ENCODE results near the gene FKBP8.

DNA sequence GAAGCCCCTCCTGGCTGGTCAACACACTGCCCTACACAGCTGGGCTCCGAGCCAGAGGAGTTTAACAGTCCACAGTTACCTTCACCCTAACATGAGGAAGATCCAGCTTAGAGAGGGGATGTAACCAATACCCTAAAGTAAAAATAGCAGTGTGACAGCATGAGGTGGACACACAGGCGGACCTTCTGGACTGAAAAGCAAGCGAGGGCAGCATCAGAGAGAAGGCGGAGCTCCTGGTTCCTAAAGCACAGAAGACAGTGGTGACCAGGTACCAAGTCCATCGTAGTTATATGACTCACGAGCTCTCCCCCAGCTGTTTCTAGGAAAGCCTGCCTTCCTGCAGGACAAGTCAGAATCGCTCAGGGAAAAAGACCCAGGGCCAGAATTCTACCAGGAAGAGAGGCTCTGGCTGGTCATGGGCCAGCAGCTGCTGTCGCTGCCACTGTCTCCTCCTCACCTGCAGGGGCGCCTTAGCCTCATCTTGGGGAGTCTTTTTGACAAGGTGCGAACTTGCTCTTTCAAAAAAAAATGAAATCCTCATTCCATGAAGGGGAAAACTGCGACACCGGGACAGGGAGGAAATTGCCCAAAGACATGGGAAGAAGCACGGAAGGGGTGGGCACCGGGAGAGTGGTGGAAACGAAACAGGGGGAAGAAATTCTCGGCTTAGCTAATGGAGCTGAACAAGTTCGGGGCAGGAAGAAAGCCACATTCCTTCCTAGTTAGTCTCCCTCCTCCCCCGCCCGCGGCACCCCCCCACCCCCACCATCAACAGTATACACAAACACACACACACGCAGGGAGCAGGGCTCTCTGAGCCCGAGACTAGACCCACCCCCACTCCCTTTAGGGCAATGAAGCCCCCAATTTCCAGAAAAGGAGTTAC is 23.2 kb downstream of the FKBP8 start:
- TF ChIP-seq, protein P1, sequence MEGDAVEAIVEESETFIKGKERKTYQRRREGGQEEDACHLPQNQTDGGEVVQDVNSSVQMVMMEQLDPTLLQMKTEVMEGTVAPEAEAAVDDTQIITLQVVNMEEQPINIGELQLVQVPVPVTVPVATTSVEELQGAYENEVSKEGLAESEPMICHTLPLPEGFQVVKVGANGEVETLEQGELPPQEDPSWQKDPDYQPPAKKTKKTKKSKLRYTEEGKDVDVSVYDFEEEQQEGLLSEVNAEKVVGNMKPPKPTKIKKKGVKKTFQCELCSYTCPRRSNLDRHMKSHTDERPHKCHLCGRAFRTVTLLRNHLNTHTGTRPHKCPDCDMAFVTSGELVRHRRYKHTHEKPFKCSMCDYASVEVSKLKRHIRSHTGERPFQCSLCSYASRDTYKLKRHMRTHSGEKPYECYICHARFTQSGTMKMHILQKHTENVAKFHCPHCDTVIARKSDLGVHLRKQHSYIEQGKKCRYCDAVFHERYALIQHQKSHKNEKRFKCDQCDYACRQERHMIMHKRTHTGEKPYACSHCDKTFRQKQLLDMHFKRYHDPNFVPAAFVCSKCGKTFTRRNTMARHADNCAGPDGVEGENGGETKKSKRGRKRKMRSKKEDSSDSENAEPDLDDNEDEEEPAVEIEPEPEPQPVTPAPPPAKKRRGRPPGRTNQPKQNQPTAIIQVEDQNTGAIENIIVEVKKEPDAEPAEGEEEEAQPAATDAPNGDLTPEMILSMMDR (IDR thresholded peaks at IDR 0.05; ENCODE audit: low read depth, low read length), result peak; percentile 91
- no peak for TF ChIP-seq EZH2phosphoT487 (IDR thresholded peaks at IDR 0.05; ENCODE audit: low read depth)
